HG03175 (cell line): ENCODE data around the gene ZNHIT1.

Source experiments
- ATAC-seq: cut with Tn5 transposase; IDR thresholded peaks from one replicate; pipeline ENCODE4 v1.9.1; 2021; ENCODE audit warnings: mild to moderate bottlenecking, moderate library complexity; ENCODE audit not compliant: unreplicated experiment

The ZNHIT1 gene

GRCh38 chr7:101217388-101218235 lies at the start of gene ZNHIT1, which contains the start of gene PLOD3:
ZNHIT1 (plus strand) TSS chr7:101218165; CDS start chr7:101218196, 31 bp downstream.
PLOD3 (minus strand) TSS chr7:101217581; CDS start chr7:101217274, 307 bp downstream.
- ATAC-seq: peak; percentile 64

GRCh38 chr7:101168412-101169049 lies 49.4 kb upstream of the ZNHIT1 start:
- no peak for ATAC-seq

GRCh38 chr7:101169110-101169837 lies 48.7 kb upstream of the ZNHIT1 start:
- no peak for ATAC-seq

- ATAC-seq: peak; percentile 47
Measured at GRCh38 chr7:101169838-101170551, 48.0 kb upstream of the ZNHIT1 start.

- no peak for ATAC-seq
Measured at GRCh38 chr7:101170617-101171441, 47.1 kb upstream of the ZNHIT1 start.

- no peak for ATAC-seq
Measured at GRCh38 chr7:101171442-101171837, 46.5 kb upstream of the ZNHIT1 start.

- ATAC-seq: no peak
Measured at GRCh38 chr7:101172005-101172853, 45.7 kb upstream of the ZNHIT1 start.

GRCh38 chr7:101172854-101173751 lies 44.9 kb upstream of the ZNHIT1 start:
- no peak for ATAC-seq

- no peak for ATAC-seq
Measured at GRCh38 chr7:101173752-101174244, 44.2 kb upstream of the ZNHIT1 start.

- no peak for ATAC-seq
Measured at GRCh38 chr7:101174322-101174854, 43.6 kb upstream of the ZNHIT1 start.

- no peak for ATAC-seq
Measured at GRCh38 chr7:101175664-101176063, 42.3 kb upstream of the ZNHIT1 start.

GRCh38 chr7:101177644-101178043 lies 40.3 kb upstream of the ZNHIT1 start:
- ATAC-seq: no peak

- no peak for ATAC-seq
Measured at GRCh38 chr7:101179117-101179516, 38.8 kb upstream of the ZNHIT1 start.

GRCh38 chr7:101179713-101180112 lies 38.3 kb upstream of the ZNHIT1 start:
- ATAC-seq: no peak

- ATAC-seq: no peak
Measured at GRCh38 chr7:101180130-101180755, 37.7 kb upstream of the ZNHIT1 start, which contains the start of gene NAT16. NAT16 (minus strand) TSS chr7:101180293; CDS start chr7:101174807, 5,486 bp downstream.

- no peak for ATAC-seq
Measured at GRCh38 chr7:101185258-101185839, 32.6 kb upstream of the ZNHIT1 start.

GRCh38 chr7:101186194-101186593 lies 31.8 kb upstream of the ZNHIT1 start:
- no peak for ATAC-seq
